Neural cell (in vitro differentiated cells): ENCODE data around the gene CDH6. TPM values are rescaled to one million over a fixed set of nuclear protein-coding genes. Genes with fewer than 3 reads are reported as not detected.

Source experiments
- H2AFZ ChIP-seq: fragments of 200-600, 300-800 bp; sonication (generic), shearing (Covaris generic); 2 replicates; pipeline ENCODE4 v1.6.0; 2014; ENCODE audit warnings: low read depth, mild to moderate bottlenecking, antibody characterized with exemption, low read length, moderate library complexity
- H3F3A ChIP-seq: fragments of 200-600 bp; shearing (Covaris generic); 2 replicates; pipeline ENCODE4 v1.6.1; 2016; ENCODE audit warnings: mild to moderate bottlenecking, moderate library complexity, mixed read lengths, antibody characterized with exemption, low read length; ENCODE audit not compliant: insufficient read depth, poor library complexity, severe bottlenecking
- H3K27ac ChIP-seq: fragments of 200-600, 300-800 bp; sonication (generic), shearing (Covaris generic); 2 replicates; pipeline ENCODE4 v1.5.1; 2014; ENCODE audit warnings: mild to moderate bottlenecking, low read length, moderate library complexity
- H3K27me3 ChIP-seq: fragments of 300-800, 200-600 bp; sonication (generic), shearing (Covaris generic); 2 replicates; pipeline ENCODE4 v1.6.0; 2014; ENCODE audit warnings: mild to moderate bottlenecking, low read depth, low read length, moderate library complexity; ENCODE audit not compliant: insufficient read depth
- H3K36me3 ChIP-seq: fragments of 300-800, 200-600 bp; sonication (generic), shearing (Covaris generic); 2 replicates; pipeline ENCODE4 v1.5.1; 2014; ENCODE audit warnings: mild to moderate bottlenecking, antibody characterized with exemption, low read length, moderate library complexity; ENCODE audit not compliant: insufficient read depth
- H3K4me2 ChIP-seq: fragments of 300-800, 200-600 bp; sonication (generic), shearing (Covaris generic); 2 replicates; pipeline ENCODE4 v1.6.0; 2014; ENCODE audit warnings: mild to moderate bottlenecking, low read length
- H3K4me3 ChIP-seq: fragments of 300-800, 200-600 bp; sonication (generic), shearing (Covaris generic); 2 replicates; pipeline ENCODE4 v1.5.1; 2014; ENCODE audit warnings: mild to moderate bottlenecking, low read length, moderate library complexity
- H3K79me2 ChIP-seq: fragments of 200-600 bp; shearing (Covaris generic); replicated peaks from 2 replicates; pipeline ENCODE4 v1.6.0; 2014; ENCODE audit warnings: mild to moderate bottlenecking, low read length, moderate library complexity; ENCODE audit not compliant: insufficient read depth
- H3K9ac ChIP-seq: fragments of 300-800, 200-600 bp; sonication (generic), shearing (Covaris generic); 2 replicates; pipeline ENCODE4 v1.6.1; 2016; ENCODE audit warnings: mild to moderate bottlenecking, low read length, mixed read lengths
- H3K9me2 ChIP-seq: fragments of 200-600 bp; shearing (Covaris generic); 2 replicates; pipeline ENCODE4 v1.6.1; 2016; ENCODE audit warnings: mild to moderate bottlenecking, low read length, mixed read lengths; ENCODE audit not compliant: insufficient read depth
- H3K9me3 ChIP-seq: fragments of 200-600, 300-800 bp; sonication (generic), shearing (Covaris generic); 2 replicates; pipeline ENCODE4 v1.6.1; 2016; ENCODE audit warnings: mild to moderate bottlenecking, mixed run types, low read length, moderate library complexity, mixed read lengths
- H4K20me1 ChIP-seq: fragments of 200-600 bp; shearing (Covaris generic); 2 replicates; pipeline ENCODE4 v1.6.1; 2016; ENCODE audit warnings: mild to moderate bottlenecking, mixed run types; ENCODE audit not compliant: insufficient read depth
- EP300 ChIP-seq: fragments of 450-650 bp; conservative IDR thresholded peaks from 2 replicates; pipeline ENCODE4 v1.6.1; 2014; ENCODE audit warnings: antibody characterized with exemption, mild to moderate bottlenecking, moderate library complexity; ENCODE audit not compliant: poor library complexity, severe bottlenecking
- EZH2 ChIP-seq: fragments of 200-600, 300-800 bp; shearing (Covaris generic), sonication (generic); IDR thresholded peaks from 2 replicates; pipeline ENCODE4 v1.6.1; 2014; ENCODE audit warnings: antibody characterized with exemption, low read length, borderline replicate concordance, mild to moderate bottlenecking; ENCODE audit not compliant: insufficient read depth, poor library complexity, severe bottlenecking
- MXI1 ChIP-seq: fragments of 450-650 bp; conservative IDR thresholded peaks from 2 replicates; pipeline ENCODE4 v1.6.1; 2014; ENCODE audit warnings: antibody characterized with exemption, mild to moderate bottlenecking; ENCODE audit not compliant: poor library complexity, severe bottlenecking
- POLR2AphosphoS5 ChIP-seq: IDR thresholded peaks from 2 replicates; pipeline ENCODE4 v1.6.1; 2012
- RAD21 ChIP-seq: fragments of 450-650 bp; conservative IDR thresholded peaks from 2 replicates; pipeline ENCODE4 v1.6.1; 2014; ENCODE audit warnings: antibody characterized with exemption, mild to moderate bottlenecking, moderate library complexity
- SMC3 ChIP-seq: fragments of 450-650 bp; conservative IDR thresholded peaks from 2 replicates; pipeline ENCODE4 v1.6.1; 2014; ENCODE audit warnings: antibody characterized with exemption, mild to moderate bottlenecking, moderate library complexity; ENCODE audit not compliant: poor library complexity
- TAF1 ChIP-seq: IDR thresholded peaks from 2 replicates; pipeline ENCODE4 v1.6.1; 2012; ENCODE audit warnings: low read depth
- polyA plus RNA-seq: library from polyadenylated mRNA; depleted of rRNA; stranded (reverse); fragments of >200 nt; gene quantifications from 2 replicates; pipeline ENCODE4 v1.2.3, GENCODE V29; 2014
- TF ChIP-seq, protein P1 (sequence below): IDR thresholded peaks from 2 replicates; pipeline ENCODE4 v1.6.1; 2012; ENCODE audit warnings: borderline replicate concordance
- TF ChIP-seq, protein P2 (sequence below): fragments of 450-650 bp; IDR thresholded peaks from 2 replicates; pipeline ENCODE4 v1.5.1; 2014; ENCODE audit warnings: antibody characterized with exemption, mild to moderate bottlenecking, moderate library complexity; ENCODE audit not compliant: poor library complexity, severe bottlenecking

CDH6 gene
- polyA plus RNA-seq, 1 donor from 2014 or later: 2.1 TPM

DNA sequence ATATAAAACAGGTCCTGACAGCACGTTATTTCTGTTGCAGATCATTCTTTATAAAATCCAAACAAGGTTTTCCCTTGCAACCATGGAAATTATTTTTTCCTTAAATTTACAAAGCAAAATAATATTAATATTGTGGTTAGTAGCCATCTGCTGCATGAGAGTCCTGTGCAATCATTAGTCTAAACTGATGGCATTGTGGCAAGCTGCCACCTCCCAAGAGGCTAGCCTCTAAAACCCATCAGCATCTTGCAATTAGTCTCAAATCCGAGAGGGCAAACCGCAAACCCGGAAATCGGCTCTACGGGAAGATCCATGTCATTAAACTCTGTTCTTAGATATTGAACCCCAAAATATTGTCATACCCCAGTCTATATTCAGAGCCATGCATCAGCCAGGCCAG is 11.3 kb upstream of the CDH6 start:
- no peak for TF ChIP-seq EP300
- no peak for TF ChIP-seq POLR2AphosphoS5
- TF ChIP-seq TAF1: no peak
- TF ChIP-seq SMC3: no peak
- no peak for TF ChIP-seq EZH2
- no peak for TF ChIP-seq MXI1
- TF ChIP-seq, protein P1, sequence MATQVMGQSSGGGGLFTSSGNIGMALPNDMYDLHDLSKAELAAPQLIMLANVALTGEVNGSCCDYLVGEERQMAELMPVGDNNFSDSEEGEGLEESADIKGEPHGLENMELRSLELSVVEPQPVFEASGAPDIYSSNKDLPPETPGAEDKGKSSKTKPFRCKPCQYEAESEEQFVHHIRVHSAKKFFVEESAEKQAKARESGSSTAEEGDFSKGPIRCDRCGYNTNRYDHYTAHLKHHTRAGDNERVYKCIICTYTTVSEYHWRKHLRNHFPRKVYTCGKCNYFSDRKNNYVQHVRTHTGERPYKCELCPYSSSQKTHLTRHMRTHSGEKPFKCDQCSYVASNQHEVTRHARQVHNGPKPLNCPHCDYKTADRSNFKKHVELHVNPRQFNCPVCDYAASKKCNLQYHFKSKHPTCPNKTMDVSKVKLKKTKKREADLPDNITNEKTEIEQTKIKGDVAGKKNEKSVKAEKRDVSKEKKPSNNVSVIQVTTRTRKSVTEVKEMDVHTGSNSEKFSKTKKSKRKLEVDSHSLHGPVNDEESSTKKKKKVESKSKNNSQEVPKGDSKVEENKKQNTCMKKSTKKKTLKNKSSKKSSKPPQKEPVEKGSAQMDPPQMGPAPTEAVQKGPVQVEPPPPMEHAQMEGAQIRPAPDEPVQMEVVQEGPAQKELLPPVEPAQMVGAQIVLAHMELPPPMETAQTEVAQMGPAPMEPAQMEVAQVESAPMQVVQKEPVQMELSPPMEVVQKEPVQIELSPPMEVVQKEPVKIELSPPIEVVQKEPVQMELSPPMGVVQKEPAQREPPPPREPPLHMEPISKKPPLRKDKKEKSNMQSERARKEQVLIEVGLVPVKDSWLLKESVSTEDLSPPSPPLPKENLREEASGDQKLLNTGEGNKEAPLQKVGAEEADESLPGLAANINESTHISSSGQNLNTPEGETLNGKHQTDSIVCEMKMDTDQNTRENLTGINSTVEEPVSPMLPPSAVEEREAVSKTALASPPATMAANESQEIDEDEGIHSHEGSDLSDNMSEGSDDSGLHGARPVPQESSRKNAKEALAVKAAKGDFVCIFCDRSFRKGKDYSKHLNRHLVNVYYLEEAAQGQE: no peak
- TF ChIP-seq RAD21: no peak
- TF ChIP-seq, protein P2, sequence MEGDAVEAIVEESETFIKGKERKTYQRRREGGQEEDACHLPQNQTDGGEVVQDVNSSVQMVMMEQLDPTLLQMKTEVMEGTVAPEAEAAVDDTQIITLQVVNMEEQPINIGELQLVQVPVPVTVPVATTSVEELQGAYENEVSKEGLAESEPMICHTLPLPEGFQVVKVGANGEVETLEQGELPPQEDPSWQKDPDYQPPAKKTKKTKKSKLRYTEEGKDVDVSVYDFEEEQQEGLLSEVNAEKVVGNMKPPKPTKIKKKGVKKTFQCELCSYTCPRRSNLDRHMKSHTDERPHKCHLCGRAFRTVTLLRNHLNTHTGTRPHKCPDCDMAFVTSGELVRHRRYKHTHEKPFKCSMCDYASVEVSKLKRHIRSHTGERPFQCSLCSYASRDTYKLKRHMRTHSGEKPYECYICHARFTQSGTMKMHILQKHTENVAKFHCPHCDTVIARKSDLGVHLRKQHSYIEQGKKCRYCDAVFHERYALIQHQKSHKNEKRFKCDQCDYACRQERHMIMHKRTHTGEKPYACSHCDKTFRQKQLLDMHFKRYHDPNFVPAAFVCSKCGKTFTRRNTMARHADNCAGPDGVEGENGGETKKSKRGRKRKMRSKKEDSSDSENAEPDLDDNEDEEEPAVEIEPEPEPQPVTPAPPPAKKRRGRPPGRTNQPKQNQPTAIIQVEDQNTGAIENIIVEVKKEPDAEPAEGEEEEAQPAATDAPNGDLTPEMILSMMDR: no peak
- H3F3A ChIP-seq: no peaks in the 10 kb centered on the region
- H3K27ac ChIP-seq: no peak overlapping the region
- H3K4me3 ChIP-seq: peak overlapping the region; percentile 26
- H3K79me2 ChIP-seq: no peaks in the 10 kb centered on the region
- no peak overlapping the region for H3K4me2 ChIP-seq
- no peaks in the 10 kb centered on the region for H3K27me3 ChIP-seq
- no peaks in the 10 kb centered on the region for H3K9me3 ChIP-seq
- no peaks in the 10 kb centered on the region for H4K20me1 ChIP-seq
- H3K36me3 ChIP-seq: no peaks in the 10 kb centered on the region
- H3K9me2 ChIP-seq: no peaks in the 10 kb centered on the region
- H3K9ac ChIP-seq: no peak overlapping the region
- no peak overlapping the region for H2AFZ ChIP-seq

DNA sequence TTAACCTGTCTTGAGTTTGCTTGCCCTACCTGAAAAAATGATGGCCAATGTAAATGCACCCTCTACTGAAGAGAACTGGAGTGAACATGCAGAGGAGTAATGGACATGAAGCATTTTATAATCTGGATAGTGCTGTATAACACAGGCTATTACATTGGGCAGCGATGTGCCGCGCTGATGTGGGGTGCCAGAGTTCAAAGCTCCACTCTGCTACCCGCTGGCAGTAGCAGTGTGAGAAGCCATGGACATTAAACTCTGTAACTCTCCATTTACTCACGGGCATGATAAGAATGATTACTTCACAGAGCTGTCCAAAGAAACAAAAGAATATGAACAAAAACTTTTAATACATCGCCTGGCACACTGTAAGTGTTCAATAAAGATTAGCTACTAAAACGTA is 7.5 kb upstream of the CDH6 start:
- no peak overlapping the region for H3K27ac ChIP-seq

More for the DNA sequence above, 7.5 kb upstream of the CDH6 start:
- no peak overlapping the region for H2AFZ ChIP-seq
- no peaks in the 10 kb centered on the region for H3K36me3 ChIP-seq
- H3K9ac ChIP-seq: no peak overlapping the region
- H3K4me2 ChIP-seq: no peak overlapping the region
- TF ChIP-seq SMC3 (no peak), POLR2AphosphoS5 (no peak), EZH2 (no peak), RAD21 (no peak), MXI1 (no peak), EP300 (no peak), TAF1 (no peak)
- TF ChIP-seq, protein P1: no peak
- TF ChIP-seq, protein P2: no peak
- H3K9me3 ChIP-seq: no peaks in the 10 kb centered on the region
- no peaks in the 10 kb centered on the region for H3K9me2 ChIP-seq
- H3K4me3 ChIP-seq: no peak overlapping the region
- no peaks in the 10 kb centered on the region for H3K27me3 ChIP-seq
- no peaks in the 10 kb centered on the region for H4K20me1 ChIP-seq
- H3F3A ChIP-seq: no peaks in the 10 kb centered on the region
- no peaks in the 10 kb centered on the region for H3K79me2 ChIP-seq
